GM21717 (cell line): Measurements from ENCODE around the gene TIGD7.
"Not testable (repeated sequence)": the region's sequence is repeated elsewhere in the genome, so short reads cannot be mapped to it uniquely, and the experiment has no call there.

Experiments used
- ATAC-seq: cut with Tn5 transposase; IDR thresholded peaks from one replicate; pipeline ENCODE4 v1.9.1; 2021; ENCODE audit warnings: mild to moderate bottlenecking, moderate library complexity; ENCODE audit not compliant: unreplicated experiment

The TIGD7 gene

GRCh38 chr16:3282730-3283542, 22.3 kb downstream of the TIGD7 start, which contains the start of gene ZNF263:
ZNF263 (plus strand) TSS chr16:3283491; CDS start chr16:3283819, 328 bp downstream.
- peak; percentile 81 for ATAC-seq

GRCh38 chr16:3282103-3282729, 23.0 kb downstream of the TIGD7 start:
- ATAC-seq = peak; percentile 21

GRCh38 chr16:3281222-3281820, 23.9 kb downstream of the TIGD7 start:
- ATAC-seq = no peak

GRCh38 chr16:3276679-3277078, 28.6 kb downstream of the TIGD7 start:
- no peak for ATAC-seq

GRCh38 chr16:3274947-3275346, 30.3 kb downstream of the TIGD7 start:
- no peak for ATAC-seq

GRCh38 chr16:3274490-3274889, 30.7 kb downstream of the TIGD7 start:
- no peak for ATAC-seq

- ATAC-seq = not testable (repeated sequence)
These were observed 33.9 kb downstream of the TIGD7 start for GRCh38 chr16:3271281-3271680.

- not testable (repeated sequence) for ATAC-seq
These were observed 34.5 kb downstream of the TIGD7 start for GRCh38 chr16:3270718-3271117.

- ATAC-seq = no peak
These were observed 36.9 kb downstream of the TIGD7 start for GRCh38 chr16:3268294-3268693.

- no peak for ATAC-seq
These were observed 38.2 kb downstream of the TIGD7 start for GRCh38 chr16:3266873-3267537.

- peak; percentile 82 for ATAC-seq
These were observed 40.8 kb downstream of the TIGD7 start for GRCh38 chr16:3264137-3265036.

- no peak for ATAC-seq
These were observed 42.7 kb downstream of the TIGD7 start for GRCh38 chr16:3262517-3262916.

GRCh38 chr16:3259836-3260235, 45.4 kb downstream of the TIGD7 start:
- ATAC-seq = no peak

GRCh38 chr16:3256866-3257465, 48.3 kb downstream of the TIGD7 start:
- no peak for ATAC-seq

- no peak for ATAC-seq
These were observed 48.9 kb downstream of the TIGD7 start, which contains the start of gene MEFV for GRCh38 chr16:3256146-3256865. MEFV (minus strand) TSS chr16:3256633; CDS start chr16:3256587, 46 bp downstream.

- no peak for ATAC-seq
These were observed 50.9 kb downstream of the TIGD7 start for GRCh38 chr16:3254309-3254708.

- no peak for ATAC-seq
These were observed 52.3 kb downstream of the TIGD7 start for GRCh38 chr16:3252967-3253366.

- no peak for ATAC-seq
These were observed 55.8 kb downstream of the TIGD7 start for GRCh38 chr16:3249451-3249850.

- no peak for ATAC-seq
These were observed 56.2 kb downstream of the TIGD7 start for GRCh38 chr16:3249020-3249419.
